GM21390 (cell line): ENCODE measurements around the gene ARHGEF11.

ENCODE experiments used
- ATAC-seq: cut with Tn5 transposase; IDR thresholded peaks from one replicate; pipeline ENCODE4 v1.9.1; 2021; ENCODE audit not compliant: unreplicated experiment

The ARHGEF11 gene

DNA sequence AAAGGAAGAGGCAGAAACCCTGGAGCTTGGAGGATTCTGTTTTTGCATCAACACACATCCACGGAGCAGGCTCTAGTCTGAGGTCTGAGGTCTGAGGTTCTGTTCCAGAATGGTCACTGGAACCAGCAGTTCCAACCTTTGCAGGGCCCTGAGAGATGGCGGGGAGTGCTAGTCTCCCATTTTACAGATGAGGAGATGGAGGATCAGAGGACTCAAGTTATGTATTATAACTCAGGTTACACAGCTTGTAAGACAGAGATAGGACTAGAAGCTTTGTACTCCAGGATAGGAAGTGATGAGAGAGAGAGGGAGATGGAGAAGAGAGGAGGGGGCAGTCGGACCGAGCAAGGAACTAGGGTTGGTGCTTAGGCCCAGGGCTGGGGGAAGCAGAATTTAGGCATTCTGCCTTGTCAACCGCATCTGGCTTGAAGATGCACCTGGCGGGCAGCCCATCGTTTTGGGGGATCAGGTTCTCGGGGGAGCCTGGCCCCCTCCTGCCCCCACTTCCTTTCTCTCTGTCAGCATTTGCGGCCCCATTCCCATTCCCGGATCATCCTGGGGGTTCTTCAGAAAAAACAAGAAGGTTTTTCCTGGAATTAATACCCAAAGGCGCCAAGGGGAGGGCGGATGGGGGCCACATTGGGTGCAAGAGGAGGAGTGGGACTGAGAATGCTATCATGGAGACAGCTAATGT lies 146.4 kb downstream of the ARHGEF11 start:
- no peak for ATAC-seq

- ATAC-seq, result no peak
These were observed 147.4 kb downstream of the ARHGEF11 start for GRCh38 chr1:156898161-156898566.

DNA sequence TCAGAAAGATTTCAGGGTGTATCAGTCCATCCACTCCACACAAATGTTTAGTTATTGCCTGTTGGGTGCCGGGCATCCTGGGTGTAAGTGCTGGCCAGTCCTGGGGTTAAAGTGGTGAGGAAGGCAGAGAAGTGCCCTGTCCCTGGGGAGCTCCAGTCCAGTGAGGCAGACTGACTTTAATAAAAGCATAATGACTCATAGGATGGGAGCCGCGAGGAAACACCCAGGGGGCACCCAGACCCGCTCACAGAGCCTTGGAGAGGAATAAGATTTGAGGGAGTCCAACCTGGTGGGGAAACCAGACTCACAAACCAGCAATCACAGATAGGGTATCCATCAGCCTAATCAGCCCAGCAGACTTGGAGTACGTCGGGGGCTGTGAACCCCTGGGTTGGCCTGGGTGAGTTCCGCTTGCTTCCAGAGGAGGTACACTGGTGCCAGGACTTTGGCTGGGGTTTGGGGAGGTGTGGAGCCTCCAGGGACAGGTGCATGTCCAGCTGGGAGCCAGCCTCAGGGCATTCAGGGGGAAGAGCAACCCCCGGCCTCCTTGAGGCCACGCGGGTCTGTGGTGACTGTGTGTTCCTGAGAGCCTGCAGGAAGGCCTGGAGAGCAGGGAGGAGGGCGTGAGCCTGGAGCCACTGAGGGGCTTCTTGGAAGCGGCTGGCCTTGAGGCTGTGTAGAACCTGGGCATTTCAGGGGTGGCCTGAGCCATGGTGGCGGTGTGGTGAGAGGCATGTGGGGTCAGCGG lies 148.3 kb downstream of the ARHGEF11 start:
- ATAC-seq, result no peak

GRCh38 chr1:156896490-156897033 lies 149.0 kb downstream of the ARHGEF11 start:
- no peak for ATAC-seq

- ATAC-seq, result no peak
These were observed 149.6 kb downstream of the ARHGEF11 start for GRCh38 chr1:156895927-156896326.

DNA sequence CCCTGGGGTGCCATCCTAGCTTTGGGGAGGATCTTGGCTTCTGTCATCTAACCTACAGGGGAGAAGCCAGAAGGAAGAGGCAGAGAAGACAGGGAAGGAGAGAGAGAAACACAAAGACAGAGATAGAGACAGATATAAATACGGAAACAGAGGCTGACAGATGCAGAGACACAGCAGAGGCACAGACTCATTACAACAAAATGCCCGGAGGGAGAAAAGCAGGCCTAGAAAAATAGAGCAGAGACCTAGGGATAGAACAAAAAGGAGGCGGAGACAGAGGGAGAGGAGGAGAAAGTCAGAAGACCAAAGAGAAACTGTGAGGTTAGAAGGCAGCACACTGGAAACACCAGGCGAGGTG lies 150.1 kb downstream of the ARHGEF11 start:
- no peak for ATAC-seq

- no peak for ATAC-seq
These were observed 150.7 kb downstream of the ARHGEF11 start for GRCh38 chr1:156894711-156895454.

DNA sequence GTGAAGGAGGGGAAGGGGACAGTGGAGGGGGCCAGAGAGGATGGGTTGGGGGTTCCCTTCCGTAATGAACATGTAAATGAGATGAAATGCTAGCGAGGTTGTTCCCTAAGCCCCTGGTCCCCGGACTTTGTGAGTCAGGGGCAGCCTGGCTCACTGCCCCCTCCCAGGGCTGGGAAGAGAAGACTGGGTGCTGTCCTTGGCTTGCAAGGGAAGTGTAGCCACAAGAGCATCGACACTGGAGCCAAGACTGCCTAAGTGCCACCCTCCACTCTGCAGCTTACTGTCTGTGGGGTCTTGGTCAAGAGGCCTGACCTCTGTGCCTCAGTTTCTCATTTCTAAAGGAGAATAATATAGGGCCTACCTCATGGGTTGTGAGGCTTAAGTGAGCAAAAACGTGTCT lies 151.5 kb downstream of the ARHGEF11 start:
- ATAC-seq, result no peak

DNA sequence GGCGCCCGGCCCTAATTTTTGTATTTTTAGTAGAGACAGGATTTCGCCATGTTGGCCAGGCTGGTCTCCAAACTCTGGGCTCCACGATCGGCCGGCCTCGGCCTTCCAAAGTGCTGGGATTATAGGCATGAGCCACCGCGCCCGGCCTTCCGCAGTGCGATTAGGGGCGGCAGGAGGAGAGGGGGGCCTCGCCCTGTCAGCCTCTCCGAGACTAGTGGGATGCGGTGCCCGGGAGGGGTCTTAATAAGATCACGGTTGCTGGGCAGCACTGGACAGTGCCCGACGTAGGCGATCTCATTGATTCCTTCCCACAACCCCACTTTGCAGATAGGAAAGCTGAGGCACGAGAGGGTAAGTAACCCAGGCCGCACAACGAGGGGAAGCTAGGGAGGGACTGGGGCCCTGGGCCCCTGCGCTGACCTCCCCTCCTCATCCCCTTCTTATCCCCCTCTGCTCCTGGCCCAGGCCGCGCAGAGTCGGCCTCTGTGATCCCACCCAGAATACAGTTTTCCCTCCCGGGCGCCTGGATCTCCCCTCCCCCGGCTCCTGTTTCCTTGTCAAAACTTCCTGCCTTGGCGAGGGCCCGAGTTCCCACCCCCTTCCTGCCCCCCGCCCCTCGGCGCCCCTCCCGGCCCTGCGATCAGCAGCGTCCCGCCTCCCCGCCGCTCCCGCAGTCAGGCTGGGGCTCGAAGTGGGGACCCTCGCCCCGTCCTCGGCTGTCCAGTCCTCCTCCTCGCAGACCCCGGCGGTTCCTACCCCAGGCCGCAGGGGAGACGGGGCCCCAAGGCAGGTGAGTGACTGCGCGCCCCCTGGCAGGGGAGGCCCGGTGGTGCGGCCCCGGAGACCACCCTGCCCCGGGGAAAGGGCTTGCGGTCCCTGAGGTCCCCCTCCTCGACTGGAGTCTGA lies 152.2 kb downstream of the ARHGEF11 start, which contains the start of gene PEAR1:
Gene PEAR1 (plus strand): TSS at position 671 of the 906 bp plus-strand sequence. CDS start 10,209 bp downstream, outside the sequence.
- no peak for ATAC-seq

DNA sequence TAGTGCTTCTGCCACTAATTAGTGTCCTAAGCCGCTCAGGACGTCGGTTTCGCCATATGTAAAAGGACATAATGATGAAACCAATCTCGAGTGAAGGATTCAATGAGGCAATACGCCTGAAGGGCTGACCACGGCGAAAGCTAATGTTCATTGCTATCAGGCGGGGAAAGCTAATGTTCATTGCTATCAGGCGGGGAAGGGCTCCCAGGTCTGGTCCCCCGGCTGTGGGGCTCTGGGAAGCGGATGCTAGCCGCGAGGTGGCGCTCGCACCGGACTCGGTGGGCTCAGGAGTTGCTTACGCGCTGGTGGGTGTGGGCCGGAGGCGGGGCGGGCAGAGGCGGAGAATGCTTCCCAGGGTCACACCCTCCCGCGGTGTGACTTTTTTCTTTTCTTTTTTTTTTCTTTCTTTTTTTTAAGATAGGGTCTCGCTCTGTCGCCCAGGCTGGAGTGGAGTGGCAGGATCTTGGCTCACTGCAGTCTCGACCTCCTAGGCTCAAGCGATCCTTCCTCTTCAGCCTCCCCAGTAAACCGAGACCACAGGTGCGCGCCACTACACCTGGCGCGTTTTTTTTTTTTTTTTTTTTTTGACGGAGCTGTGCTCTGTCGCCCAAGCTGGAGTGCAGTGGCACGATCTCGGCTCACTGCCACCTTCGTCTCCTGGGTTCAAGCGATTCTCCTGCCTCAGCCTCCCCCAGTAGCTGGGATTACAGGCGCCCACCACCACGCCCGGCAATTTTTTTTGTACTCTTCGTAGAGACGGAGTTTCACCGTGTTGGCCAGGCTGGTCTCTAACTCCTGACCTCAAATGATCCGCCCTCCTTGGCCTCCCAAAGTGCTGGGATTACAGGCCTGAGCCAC lies 153.1 kb downstream of the ARHGEF11 start:
- ATAC-seq, result no peak

DNA sequence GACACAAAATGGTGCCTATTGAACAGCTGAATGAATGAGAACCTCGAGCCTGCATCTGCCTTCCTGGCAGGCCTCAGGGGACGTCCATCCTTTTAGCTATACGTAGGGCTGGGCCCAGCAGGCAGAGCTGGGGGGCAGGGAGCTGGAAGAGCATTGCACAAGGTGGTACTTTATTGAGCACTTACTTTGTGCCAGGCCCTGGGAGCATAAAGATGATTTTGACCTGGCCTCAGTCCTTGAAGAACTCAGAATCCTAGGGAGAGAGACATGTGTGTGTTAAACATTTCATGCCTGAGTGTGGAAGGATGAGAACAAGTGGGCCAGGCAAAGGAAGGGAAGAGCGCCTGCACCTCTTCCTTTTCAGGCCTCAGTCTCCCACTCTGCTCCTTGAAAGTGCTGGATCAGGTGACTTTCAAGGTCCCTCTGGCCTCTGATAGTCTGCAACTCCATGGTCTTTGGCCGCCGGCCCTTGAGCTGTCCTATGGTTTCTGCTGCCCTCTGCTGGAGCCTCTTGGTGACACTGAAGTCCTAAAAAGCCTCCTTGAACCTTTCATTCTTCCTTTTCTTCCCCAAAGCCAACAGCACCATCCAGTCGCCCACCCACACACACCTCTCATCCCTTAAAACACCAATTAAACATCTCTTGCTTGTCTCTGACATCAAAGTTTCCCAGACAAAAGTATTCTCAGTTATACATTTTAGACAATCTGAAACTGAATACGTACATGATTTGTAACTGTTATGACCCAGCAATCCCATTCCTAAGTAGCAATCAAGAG lies 155.6 kb downstream of the ARHGEF11 start:
- no peak for ATAC-seq

- ATAC-seq, result no peak
These were observed 157.8 kb downstream of the ARHGEF11 start for GRCh38 chr1:156887734-156888133.

- no peak for ATAC-seq
These were observed 158.2 kb downstream of the ARHGEF11 start for GRCh38 chr1:156887317-156887716.

GRCh38 chr1:156886583-156887281 lies 158.8 kb downstream of the ARHGEF11 start:
- ATAC-seq, result no peak

DNA sequence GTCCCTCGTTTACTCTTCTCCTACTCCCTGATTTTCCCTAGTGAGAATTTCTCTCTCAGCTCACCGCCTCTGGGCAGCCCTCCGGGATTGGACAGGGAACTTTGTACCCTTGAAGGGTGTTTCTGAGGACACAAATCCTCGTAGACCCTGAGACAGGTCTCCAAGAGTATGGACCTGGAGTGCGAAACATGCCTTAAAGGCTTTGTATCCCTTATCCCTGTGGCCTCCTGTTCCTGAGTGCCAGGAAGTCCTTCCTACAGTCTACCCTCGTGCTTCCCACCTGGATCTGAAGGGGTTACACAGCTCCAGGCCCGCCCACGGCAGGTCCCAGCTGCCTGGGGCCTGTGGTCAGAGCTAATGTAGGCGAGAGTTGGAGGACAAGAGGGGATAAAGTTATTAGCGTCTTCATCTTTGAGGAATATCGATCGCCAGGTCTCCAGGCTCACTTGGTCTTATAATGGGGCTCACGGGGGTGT lies 159.6 kb downstream of the ARHGEF11 start:
- no peak for ATAC-seq

DNA sequence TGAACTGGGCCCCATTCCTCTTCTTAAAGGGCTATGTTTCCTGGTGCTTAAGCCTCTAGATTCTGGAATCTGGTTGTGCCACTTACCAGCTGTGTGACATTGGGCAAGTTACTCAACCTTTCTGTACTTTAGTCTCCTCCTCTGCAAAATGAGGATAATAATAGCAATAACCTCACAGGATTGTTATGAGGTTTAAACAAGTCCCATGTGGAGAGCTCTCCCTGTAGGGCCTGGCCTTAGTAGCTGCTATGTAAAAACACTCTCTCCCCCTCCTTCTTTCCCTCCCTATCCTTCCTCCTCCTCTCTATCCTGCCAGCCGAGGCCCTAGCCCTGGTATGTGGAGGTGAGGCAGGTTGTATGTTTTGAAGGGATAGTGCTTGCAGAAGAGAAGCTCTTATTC lies 160.2 kb downstream of the ARHGEF11 start:
- no peak for ATAC-seq
